ENCODE data around the gene CLASP2. TPM values are rescaled to one million over a fixed set of nuclear protein-coding genes. Genes with fewer than 3 reads are reported as not detected.

CLASP2 gene
- total RNA-seq, 1 donor from 2014 or later = 69.2 TPM

DNA sequence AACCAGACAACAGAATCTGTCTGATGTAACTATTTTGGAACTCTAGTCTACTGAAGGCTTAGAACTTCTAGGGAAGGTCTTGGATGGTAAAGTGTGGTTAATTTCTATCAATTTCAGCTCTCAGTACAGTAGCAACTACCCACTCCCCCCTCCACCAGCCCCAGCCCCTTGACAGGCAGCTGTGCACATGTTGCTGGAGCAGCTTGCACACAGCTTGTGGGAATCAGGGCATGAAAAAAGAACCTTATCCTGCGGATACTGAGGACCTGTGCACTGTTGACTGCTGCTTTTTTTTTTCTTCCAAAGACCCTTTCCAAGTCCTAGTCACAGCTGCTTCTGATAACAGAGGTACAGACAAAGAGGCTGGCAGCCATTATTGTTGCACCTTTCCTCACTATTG, 196.3 kb downstream of the CLASP2 start:
- TF ChIP-seq, protein P1, sequence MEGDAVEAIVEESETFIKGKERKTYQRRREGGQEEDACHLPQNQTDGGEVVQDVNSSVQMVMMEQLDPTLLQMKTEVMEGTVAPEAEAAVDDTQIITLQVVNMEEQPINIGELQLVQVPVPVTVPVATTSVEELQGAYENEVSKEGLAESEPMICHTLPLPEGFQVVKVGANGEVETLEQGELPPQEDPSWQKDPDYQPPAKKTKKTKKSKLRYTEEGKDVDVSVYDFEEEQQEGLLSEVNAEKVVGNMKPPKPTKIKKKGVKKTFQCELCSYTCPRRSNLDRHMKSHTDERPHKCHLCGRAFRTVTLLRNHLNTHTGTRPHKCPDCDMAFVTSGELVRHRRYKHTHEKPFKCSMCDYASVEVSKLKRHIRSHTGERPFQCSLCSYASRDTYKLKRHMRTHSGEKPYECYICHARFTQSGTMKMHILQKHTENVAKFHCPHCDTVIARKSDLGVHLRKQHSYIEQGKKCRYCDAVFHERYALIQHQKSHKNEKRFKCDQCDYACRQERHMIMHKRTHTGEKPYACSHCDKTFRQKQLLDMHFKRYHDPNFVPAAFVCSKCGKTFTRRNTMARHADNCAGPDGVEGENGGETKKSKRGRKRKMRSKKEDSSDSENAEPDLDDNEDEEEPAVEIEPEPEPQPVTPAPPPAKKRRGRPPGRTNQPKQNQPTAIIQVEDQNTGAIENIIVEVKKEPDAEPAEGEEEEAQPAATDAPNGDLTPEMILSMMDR (conservative IDR thresholded peaks at IDR 0.05) = no peak
- no peak overlapping the region for H3K4me3 Mint-ChIP-seq

DNA sequence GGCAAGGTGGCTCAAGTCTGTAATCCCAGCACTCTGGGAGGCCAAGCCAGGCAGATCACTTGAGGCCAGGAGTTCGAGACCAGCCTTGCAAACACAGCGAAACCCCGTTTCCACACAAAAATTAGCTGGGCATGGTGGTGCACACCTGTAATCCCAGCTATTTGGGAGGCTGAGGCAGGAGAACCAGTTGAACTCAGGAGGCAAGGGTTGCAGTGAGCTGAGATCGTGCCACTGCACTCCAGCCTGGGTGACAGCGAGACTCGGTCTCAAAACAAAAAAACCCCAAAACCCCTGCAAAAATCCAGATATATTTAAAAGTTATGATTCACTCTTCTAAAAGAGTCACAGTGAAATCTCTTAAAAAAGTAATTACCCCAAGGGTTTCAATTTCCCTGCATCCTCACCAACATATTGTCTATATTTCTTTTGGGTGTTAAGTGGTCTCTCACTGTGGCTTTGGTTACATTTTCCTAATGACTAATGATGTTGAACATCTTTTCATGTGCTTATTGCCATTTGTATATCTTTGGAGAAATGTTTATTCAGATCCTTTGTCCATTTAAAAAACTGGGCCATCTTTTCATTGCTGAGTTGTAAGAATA, 204.7 kb downstream of the CLASP2 start:
- peaks cover 22% of the 10 kb centered on the region for H3K36me3 Mint-ChIP-seq (ENCODE audit: low read depth)
- no peaks in the 10 kb centered on the region for H3K27me3 Mint-ChIP-seq (ENCODE audit: low read depth)
- H3K4me1 Mint-ChIP-seq = peaks cover 4% of the 10 kb centered on the region
- no peak for DNase-seq (ENCODE audit: low read depth, low spot score)
- no peak overlapping the region for H3K4me3 Mint-ChIP-seq
- no peaks in the 10 kb centered on the region for H3K9me3 Mint-ChIP-seq
- no peak overlapping the region for H3K27ac Mint-ChIP-seq (ENCODE audit: unreplicated experiment)
- TF ChIP-seq, protein P1 (conservative IDR thresholded peaks at IDR 0.05) = no peak

More for the DNA sequence above, 196.3 kb downstream of the CLASP2 start:
- Mint-ChIP-seq H3K4me1 (peaks cover 10% of the 10 kb centered on the region), H3K27ac (ENCODE audit: unreplicated experiment) (no peak overlapping the region), H3K27me3 (ENCODE audit: low read depth) (no peaks in the 10 kb centered on the region), H3K9me3 (peaks cover 14% of the 10 kb centered on the region), H3K36me3 (ENCODE audit: low read depth) (peaks cover 45% of the 10 kb centered on the region)
- no peak for DNase-seq (ENCODE audit: low read depth, low spot score)

DNA sequence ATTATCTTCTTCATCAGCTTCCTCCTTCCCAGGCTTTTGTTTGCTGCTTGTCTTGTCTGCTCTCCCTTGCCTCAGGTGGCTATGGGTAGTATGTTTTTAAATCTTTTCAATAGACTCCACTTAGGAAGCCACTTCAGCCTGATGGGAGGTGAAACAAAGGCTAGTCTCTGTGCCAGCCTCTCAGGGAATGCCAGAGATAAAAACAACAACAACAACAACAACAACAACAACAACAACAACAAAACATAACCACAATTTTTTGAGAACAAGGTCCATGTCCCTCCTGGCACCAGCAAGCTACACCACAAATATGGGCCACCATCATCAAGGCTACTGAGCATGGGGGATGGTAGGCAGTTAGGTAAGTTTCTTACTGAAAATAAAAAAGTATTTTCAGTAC, 213.0 kb downstream of the CLASP2 start:
- no peak overlapping the region for H3K27ac Mint-ChIP-seq (ENCODE audit: unreplicated experiment)
- no peak for DNase-seq (ENCODE audit: low read depth, low spot score)
- TF ChIP-seq, protein P1 (conservative IDR thresholded peaks at IDR 0.05) = no peak
- H3K36me3 Mint-ChIP-seq (ENCODE audit: low read depth) = peaks cover 36% of the 10 kb centered on the region
- no peak overlapping the region for H3K4me3 Mint-ChIP-seq
- H3K27me3 Mint-ChIP-seq (ENCODE audit: low read depth) = no peaks in the 10 kb centered on the region
- no peaks in the 10 kb centered on the region for H3K4me1 Mint-ChIP-seq
- H3K9me3 Mint-ChIP-seq = peaks cover 5% of the 10 kb centered on the region

DNA sequence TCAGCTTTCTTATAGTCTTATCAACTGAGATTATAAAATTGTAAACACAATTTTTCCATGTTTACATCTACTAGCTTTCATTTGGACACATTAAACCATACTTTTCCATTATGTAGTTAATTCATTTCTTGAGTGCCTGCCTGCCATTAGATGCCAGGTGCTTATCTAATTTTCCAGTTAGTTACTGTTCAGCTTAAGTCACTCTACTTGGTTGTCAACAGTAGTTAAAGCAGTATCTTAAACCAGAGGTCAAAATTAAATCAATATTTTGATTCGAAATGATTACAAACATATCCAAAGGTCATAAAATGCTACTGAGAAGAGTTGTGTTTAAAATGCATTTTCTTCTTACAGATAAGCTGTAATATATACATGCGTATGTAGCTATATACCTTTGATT, 221.6 kb downstream of the CLASP2 start:
- TF ChIP-seq, protein P1 (conservative IDR thresholded peaks at IDR 0.05) = no peak
- Mint-ChIP-seq H3K27me3 (ENCODE audit: low read depth) (no peaks in the 10 kb centered on the region), H3K36me3 (ENCODE audit: low read depth) (peaks cover 4% of the 10 kb centered on the region), H3K27ac (ENCODE audit: unreplicated experiment) (no peak overlapping the region), H3K4me1 (no peaks in the 10 kb centered on the region), H3K4me3 (no peak overlapping the region), H3K9me3 (no peaks in the 10 kb centered on the region)
- DNase-seq (ENCODE audit: low read depth, low spot score) = no peak

DNA sequence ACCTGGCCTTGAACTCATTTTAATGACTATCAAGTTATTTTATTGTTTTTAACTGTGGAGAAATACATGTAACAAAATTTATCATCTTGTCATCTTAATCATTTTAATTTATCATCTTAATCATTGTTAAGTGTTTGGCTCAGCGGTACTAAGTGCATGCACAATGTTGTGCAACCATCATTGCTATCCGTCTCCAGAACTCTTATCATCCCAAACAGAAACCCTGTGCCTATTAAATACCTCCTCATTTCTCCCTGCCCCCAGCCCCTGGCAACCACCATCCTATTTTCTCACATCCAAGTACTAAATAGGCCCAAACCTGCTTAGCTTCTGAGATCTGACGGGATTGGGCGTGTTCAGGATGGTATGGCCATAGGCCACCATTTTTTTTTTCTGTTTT, 226.3 kb downstream of the CLASP2 start:
- peaks cover 4% of the 10 kb centered on the region for H3K9me3 Mint-ChIP-seq
- H3K36me3 Mint-ChIP-seq (ENCODE audit: low read depth) = peaks cover 3% of the 10 kb centered on the region
- TF ChIP-seq, protein P1 (conservative IDR thresholded peaks at IDR 0.05) = no peak
- no peak for DNase-seq (ENCODE audit: low read depth, low spot score)
- H3K27ac Mint-ChIP-seq (ENCODE audit: unreplicated experiment) = no peak overlapping the region
- H3K4me3 Mint-ChIP-seq = no peak overlapping the region
- H3K4me1 Mint-ChIP-seq = no peaks in the 10 kb centered on the region
- no peaks in the 10 kb centered on the region for H3K27me3 Mint-ChIP-seq (ENCODE audit: low read depth)
